Endothelial cell of umbilical vein (primary cell): ENCODE data around the gene RBX1. TPM values are rescaled to one million over a fixed set of nuclear protein-coding genes. Genes with fewer than 3 reads are reported as not detected.

Source experiments
- BruUV-seq: library from RNA; stranded (reverse); fragments of 400-500 nt; replicated peaks from 2 replicates; lab custom pipeline; 2021; lab: Mats Ljungman, UMichigan
- CTCF ChIA-PET: fragments of 300-600, 350-600 bp; sonication (Branson Sonifier 250); formaldehyde crosslinking; loops from one replicate; lab custom pipeline; 2021; ENCODE audit warnings: antibody characterized with exemption, inconsistent platforms; lab: Charles Lee
- POLR2A ChIA-PET: fragments of 300-600, 350-600 bp; sonication (Branson Sonifier 250); formaldehyde crosslinking; loops from one replicate; lab custom pipeline; 2021; ENCODE audit warnings: antibody characterized with exemption, inconsistent platforms; lab: Charles Lee
- DNase-seq: peaks from one replicate; pipeline ENCODE4 v3.0.0-alpha.2; 2011; ENCODE audit warnings: low read depth, low spot score
- FAIRE-seq: peaks from 2 replicates; lab custom pipeline; 2011; peaks lifted over from hg19 to GRCh38; lab: Jason Lieb, UNC
- H2AFZ ChIP-seq: 2 replicates; pipeline ENCODE4 v1.6.0; 2012; ENCODE audit warnings: low read depth, low read length, control low read depth, inconsistent platforms
- H3K27ac ChIP-seq: 2 replicates; pipeline ENCODE4 v1.5.1; 2011; ENCODE audit warnings: low read depth, mild to moderate bottlenecking, control low read depth, low read length, moderate library complexity; ENCODE audit not compliant: insufficient read depth
- H3K27me3 ChIP-seq, 2 experiments: 2 replicates each; pipeline versions ENCODE4 v1.6.0 to v1.6.1; 2011; ENCODE audit warnings: low read length in 2 of 2, mixed read lengths in 1 of 2; ENCODE audit not compliant: control insufficient read depth in 2 of 2, insufficient read depth in 2 of 2
- H3K36me3 ChIP-seq, 2 experiments: 2 replicates in 1 of 2; 3 replicates in 1 of 2; pipeline ENCODE4 v1.5.1; 2011; ENCODE audit warnings: low read length in 2 of 2, mild to moderate bottlenecking in 1 of 2, moderate library complexity in 1 of 2; ENCODE audit not compliant: control insufficient read depth in 2 of 2, insufficient read depth in 2 of 2; ENCODE audit errors: extremely low read depth in 1 of 2
- H3K4me1 ChIP-seq: 3 replicates; pipeline ENCODE4 v1.5.1; 2011; ENCODE audit warnings: mild to moderate bottlenecking, low read length; ENCODE audit not compliant: control insufficient read depth, insufficient read depth; ENCODE audit errors: extremely low read depth
- H3K4me2 ChIP-seq: 2 replicates; pipeline ENCODE4 v1.6.1; 2011; ENCODE audit warnings: low read length, control low read depth, mixed read lengths; ENCODE audit not compliant: insufficient read depth
- H3K4me3 ChIP-seq, 3 experiments: fragments of 200-600 bp in 1 of 3; sonication (generic), shearing (Covaris generic) in 1 of 3; replicated peaks in 1 of 3; 2 replicates each; pipeline ENCODE4 v1.5.1; 2011 to 2016; ENCODE audit warnings: control low read depth in 3 of 3, low read length in 3 of 3, mild to moderate bottlenecking in 2 of 3, inconsistent platforms in 1 of 3, low read depth in 1 of 3, moderate library complexity in 1 of 3; ENCODE audit not compliant: insufficient read depth in 1 of 3
- H3K79me2 ChIP-seq: 2 replicates; pipeline ENCODE4 v1.6.0; 2012; ENCODE audit warnings: low read length, inconsistent platforms; ENCODE audit not compliant: control insufficient read depth, insufficient read depth
- H3K9ac ChIP-seq: replicated peaks from 2 replicates; pipeline ENCODE3; 2011; ENCODE audit warnings: low read length, control low read depth; ENCODE audit not compliant: insufficient read depth; ENCODE audit errors: extremely low read depth
- H3K9me1 ChIP-seq: replicated peaks from 3 replicates; pipeline ENCODE4 v1.6.0; 2011; ENCODE audit warnings: mild to moderate bottlenecking, low read length; ENCODE audit not compliant: control insufficient read depth, insufficient read depth; ENCODE audit errors: extremely low read depth
- H3K9me3 ChIP-seq: replicated peaks from 2 replicates; pipeline ENCODE4 v1.5.1; 2012; ENCODE audit warnings: low read length, inconsistent platforms; ENCODE audit not compliant: control insufficient read depth, insufficient read depth
- H4K20me1 ChIP-seq: replicated peaks from 2 replicates; pipeline ENCODE3; 2011; ENCODE audit warnings: mild to moderate bottlenecking, low read length; ENCODE audit not compliant: control insufficient read depth, insufficient read depth; ENCODE audit errors: extremely low read depth
- FOS ChIP-seq: IDR thresholded peaks from 2 replicates; pipeline ENCODE4 v1.6.1; 2011; ENCODE audit warnings: mild to moderate bottlenecking, low read length, moderate library complexity, borderline replicate concordance; ENCODE audit not compliant: insufficient read depth
- POLR2A ChIP-seq: IDR thresholded peaks from 2 replicates; pipeline ENCODE4 v1.6.1; 2012; ENCODE audit warnings: low read depth, mild to moderate bottlenecking, control low read depth, low read length
- POLR2AphosphoS5 ChIP-seq: IDR thresholded peaks from 2 replicates; pipeline ENCODE4 v1.6.1; 2012; ENCODE audit warnings: low read depth, mild to moderate bottlenecking, control low read depth, low read length, moderate library complexity; ENCODE audit not compliant: insufficient read depth
- dilution Hi-C: fragments of 300-500 bp; cut with MboI; formaldehyde crosslinking; loops from one replicate; pipeline ENCODE4 v1.15.0; 2019; ENCODE audit warnings: low sequenced_read_pairs; ENCODE audit not compliant: extremely low pct_ligation_motif_present
- intact Hi-C: fragments of 100-400 bp; cut with micrococcal nuclease; formaldehyde crosslinking; loops from one replicate; pipeline ENCODE4 v1.10.0; 2022
- polyA plus RNA-seq, 4 experiments: library from polyadenylated mRNA; depleted of rRNA in 3 of 4; stranded (reverse) in 3 of 4; unstranded in 1 of 4; fragments of >200 nt; gene quantifications; 2 replicates each; pipeline versions ENCODE4 v1.2.1 to v1.2.3, GENCODE V29; 2011 to 2012; ENCODE audit warnings: missing spikeins in 1 of 4
- total RNA-seq: library from RNA; stranded (reverse); gene quantifications from 2 replicates; pipeline ENCODE4 v1.2.3, GENCODE V29; 2021
- TF ChIP-seq, protein P1 (sequence below), 2 donors: IDR thresholded peaks; 1 replicate in 1 of 2; 2 replicates in 1 of 2; pipeline ENCODE4 v1.5.1; 2011; ENCODE audit warnings: low read length in 2 of 2, mild to moderate bottlenecking in 2 of 2, moderate library complexity in 2 of 2, control low read depth in 1 of 2, inconsistent platforms in 1 of 2, low read depth in 1 of 2; ENCODE audit not compliant: insufficient read depth in 1 of 2; ENCODE audit errors: extremely low read depth in 1 of 2
- TF ChIP-seq, protein P2 (sequence below): IDR thresholded peaks from 2 replicates; pipeline ENCODE4 v1.6.1; 2011; ENCODE audit not compliant: insufficient read depth, insufficient read length

The RBX1 gene
- total and polyA plus RNA-seq, 2 donors (not counting 3 experiments of a cell fraction or from before 2014, with no cell fraction given), result 74.7 to 102 TPM

DNA sequence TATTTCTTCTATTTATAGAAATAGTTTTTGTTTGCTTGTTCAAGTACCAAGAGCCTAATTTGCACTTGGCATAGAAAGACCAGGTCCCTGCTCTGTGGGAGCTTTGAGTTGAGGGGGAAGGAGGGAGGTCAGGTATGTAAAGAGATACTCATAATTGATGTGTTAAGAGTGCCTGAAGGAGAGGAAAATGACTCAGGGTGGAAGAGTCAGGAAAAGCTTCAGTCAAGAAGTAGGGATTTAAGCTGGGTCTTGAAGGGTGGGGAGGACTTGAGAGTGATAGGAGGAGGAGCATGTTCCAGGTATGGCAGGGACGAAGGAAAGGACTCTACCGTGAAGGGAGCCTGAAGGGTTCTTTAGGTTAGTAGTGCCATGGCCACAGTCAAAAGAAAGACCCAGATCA is 9.0 kb downstream of the RBX1 start:
- Histone ChIP-seq H3K9me1 (no peaks in the 10 kb centered on the region), H3K4me3 (no peak overlapping the region), H3K4me2 (no peak overlapping the region), H2AFZ (no peak overlapping the region), H3K9me3 (no peaks in the 10 kb centered on the region), H3K36me3 (peaks cover 13 to 14% of the 10 kb centered on the region in 2 experiments), H3K27ac (no peak overlapping the region), H3K9ac (no peak overlapping the region), H4K20me1 (no peaks in the 10 kb centered on the region), H3K27me3 (no peaks in the 10 kb centered on the region), H3K4me1 (no peaks in the 10 kb centered on the region), H3K79me2 (peaks cover 49% of the 10 kb centered on the region)
- dilution Hi-C loops (no loop called here), intact Hi-C loops (no loop called here)
- DNase-seq (no peak), FAIRE-seq (no peak)
- BruUV-seq, result no TSS peak
- ChIA-PET CTCF (interaction anchor here (2.0 kb wide), 1 partner anchor 13 kb away, joined by 5 read pairs; no protein-coding TSS in a partner anchor), POLR2A (interaction anchor here (0.6 to 0.9 kb wide), 2 partner anchors 8 to 14 kb away, joined by 3 to 4 read pairs; no protein-coding TSS in a partner anchor)
- no peak for TF ChIP-seq POLR2A
- TF ChIP-seq, protein P1, sequence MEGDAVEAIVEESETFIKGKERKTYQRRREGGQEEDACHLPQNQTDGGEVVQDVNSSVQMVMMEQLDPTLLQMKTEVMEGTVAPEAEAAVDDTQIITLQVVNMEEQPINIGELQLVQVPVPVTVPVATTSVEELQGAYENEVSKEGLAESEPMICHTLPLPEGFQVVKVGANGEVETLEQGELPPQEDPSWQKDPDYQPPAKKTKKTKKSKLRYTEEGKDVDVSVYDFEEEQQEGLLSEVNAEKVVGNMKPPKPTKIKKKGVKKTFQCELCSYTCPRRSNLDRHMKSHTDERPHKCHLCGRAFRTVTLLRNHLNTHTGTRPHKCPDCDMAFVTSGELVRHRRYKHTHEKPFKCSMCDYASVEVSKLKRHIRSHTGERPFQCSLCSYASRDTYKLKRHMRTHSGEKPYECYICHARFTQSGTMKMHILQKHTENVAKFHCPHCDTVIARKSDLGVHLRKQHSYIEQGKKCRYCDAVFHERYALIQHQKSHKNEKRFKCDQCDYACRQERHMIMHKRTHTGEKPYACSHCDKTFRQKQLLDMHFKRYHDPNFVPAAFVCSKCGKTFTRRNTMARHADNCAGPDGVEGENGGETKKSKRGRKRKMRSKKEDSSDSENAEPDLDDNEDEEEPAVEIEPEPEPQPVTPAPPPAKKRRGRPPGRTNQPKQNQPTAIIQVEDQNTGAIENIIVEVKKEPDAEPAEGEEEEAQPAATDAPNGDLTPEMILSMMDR (IDR thresholded peaks at IDR 0.05; ENCODE audit: extremely low read depth in 1 of 2, insufficient read depth in 1 of 2, low read depth in 1 of 2, low read length in 2 of 2), result no peak
- TF ChIP-seq, protein P2, sequence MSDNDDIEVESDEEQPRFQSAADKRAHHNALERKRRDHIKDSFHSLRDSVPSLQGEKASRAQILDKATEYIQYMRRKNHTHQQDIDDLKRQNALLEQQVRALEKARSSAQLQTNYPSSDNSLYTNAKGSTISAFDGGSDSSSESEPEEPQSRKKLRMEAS, result no peak

DNA sequence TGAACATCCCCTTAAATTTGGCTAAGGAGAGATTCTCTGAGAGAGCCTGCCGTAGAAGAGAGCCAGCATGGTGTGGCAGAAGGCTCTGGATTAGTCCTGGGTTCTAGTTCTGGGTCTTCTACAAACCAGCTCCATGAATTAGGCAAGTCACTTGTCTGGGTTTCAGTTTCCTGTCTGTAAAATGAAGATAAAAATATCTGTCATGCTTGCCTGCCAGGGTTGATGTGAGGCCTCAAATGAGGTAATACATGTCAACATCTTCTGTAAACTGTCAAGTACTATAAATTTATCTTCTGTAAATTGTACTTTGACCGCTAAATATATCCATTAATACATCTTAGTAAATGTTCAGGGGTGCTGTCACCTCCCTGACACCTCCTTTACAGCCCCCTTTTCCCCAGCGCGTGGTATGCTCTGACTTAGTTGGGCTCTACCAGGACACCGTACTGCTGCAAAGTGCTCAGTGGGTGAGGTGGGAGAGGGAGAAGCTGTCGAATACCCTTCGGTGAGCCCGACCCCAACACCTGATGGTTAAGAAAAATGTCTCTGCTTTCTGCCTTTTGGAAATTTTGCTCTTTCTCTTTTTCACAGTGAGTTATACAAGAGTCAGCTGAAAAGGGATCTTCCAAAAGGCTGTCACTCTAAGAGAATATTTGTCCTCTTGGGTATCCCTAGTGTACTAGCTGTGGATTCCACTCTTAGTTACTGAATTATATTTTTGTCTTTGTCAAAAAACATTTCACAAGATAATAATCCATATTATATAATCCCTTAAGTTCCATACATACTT is 15.0 kb downstream of the RBX1 start:
- no TSS peak for BruUV-seq
- FAIRE-seq, result no peak
- TF ChIP-seq FOS (no peak), POLR2AphosphoS5 (no peak)

More for the DNA sequence above, 15.0 kb downstream of the RBX1 start:
- DNase-seq, result no peak
- H3K9me1 ChIP-seq, result no peaks in the 10 kb centered on the region
- CTCF ChIA-PET, result interaction anchor here (0.7 to 3.2 kb wide), 6 partner anchors 8 to 150 kb away, joined by 3 to 19 read pairs (median 4); no protein-coding TSS in a partner anchor
- H3K4me2 ChIP-seq, result no peak overlapping the region
- POLR2A ChIA-PET, result interaction anchor here (0.6 kb wide), 1 partner anchor 100 kb away, joined by 3 read pairs; no protein-coding TSS in a partner anchor
- H3K4me1 ChIP-seq, result peaks cover 5% of the 10 kb centered on the region
- H3K9me3 ChIP-seq, result no peaks in the 10 kb centered on the region
- H3K79me2 ChIP-seq, result peaks cover 10% of the 10 kb centered on the region
- dilution Hi-C loops (no loop called here), intact Hi-C loops (no loop called here)
- H4K20me1 ChIP-seq, result no peaks in the 10 kb centered on the region
- H3K4me3 ChIP-seq, result no peak overlapping the region
- H2AFZ ChIP-seq, result no peak overlapping the region
- no peaks in the 10 kb centered on the region for H3K27me3 ChIP-seq
- H3K9ac ChIP-seq, result no peak overlapping the region
- H3K36me3 ChIP-seq, result peaks cover 5 to 17% of the 10 kb centered on the region in 2 experiments
- no peak overlapping the region for H3K27ac ChIP-seq
